ENCODE measurements around the gene FLCN. TPM values are rescaled to one million over a fixed set of nuclear protein-coding genes. Genes with fewer than 3 reads are reported as not detected.
A peak's percentile ranks its signal among the peaks of the same experiment; 100 is the strongest.
"Not testable (repeated sequence)": the region's sequence is repeated elsewhere in the genome, so short reads cannot be mapped to it uniquely, and the experiment has no call there.

The FLCN gene
- polyA plus RNA-seq, 1 donor from 2014 or later, result 2.4 TPM

DNA sequence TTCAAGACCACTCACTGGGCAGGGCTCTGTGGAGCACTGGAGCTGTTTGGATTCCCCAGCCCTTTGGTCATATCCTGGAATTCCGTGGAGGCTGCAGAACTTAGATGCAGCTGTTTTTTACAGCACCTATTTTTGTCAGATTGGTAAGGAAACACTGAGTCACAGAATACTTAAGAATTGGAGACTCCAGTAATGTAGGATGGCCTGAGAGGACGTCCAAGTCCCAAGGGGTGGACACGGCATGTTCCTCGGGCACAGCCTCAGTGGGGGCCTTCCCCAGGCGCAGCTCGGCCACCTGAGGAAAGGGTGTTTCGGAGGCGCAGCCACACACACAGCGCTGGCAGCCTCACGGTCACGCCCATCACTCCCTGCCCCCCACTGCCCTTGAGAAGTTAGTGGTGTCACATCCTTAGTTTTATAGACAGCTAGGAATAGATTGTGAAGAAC is 45.6 kb downstream of the FLCN start:
- H3K27ac Mint-ChIP-seq, result no peak overlapping the region
- no peak overlapping the region for H3K4me3 Mint-ChIP-seq
- no peaks in the 10 kb centered on the region for H3K9me3 Mint-ChIP-seq
- H3K36me3 Mint-ChIP-seq, result no peaks in the 10 kb centered on the region
- H3K27me3 Mint-ChIP-seq, result no peaks in the 10 kb centered on the region
- peaks cover 0 to 24% (median 2%) of the 10 kb centered on the region in 3 donors for H3K4me1 Mint-ChIP-seq

DNA sequence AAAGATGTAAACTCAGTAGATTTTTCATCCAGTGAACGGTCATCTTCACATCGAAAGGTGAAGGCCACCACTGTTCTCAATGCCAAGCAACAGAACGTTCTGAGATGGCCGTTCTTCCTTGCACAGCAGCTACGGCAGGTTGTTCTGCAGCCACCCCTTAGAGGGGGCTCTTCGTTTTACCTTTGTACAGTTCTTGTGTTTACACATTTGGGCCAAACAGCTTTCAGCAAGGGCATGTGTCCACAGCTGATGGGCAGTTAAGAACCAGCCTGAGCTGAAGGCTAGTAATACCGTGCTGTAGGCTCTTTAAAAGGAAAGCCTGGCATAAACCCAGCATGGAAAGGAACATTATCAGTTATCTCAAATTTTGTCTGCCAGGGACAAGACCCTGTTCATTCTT is 46.8 kb downstream of the FLCN start:
- Mint-ChIP-seq H3K4me1 (peaks cover 7 to 32% (median 10%) of the 10 kb centered on the region in 3 donors), H3K27ac (peak overlapping the region in 1 of 3 donors; percentile 75), H3K36me3 (peaks cover 3% of the 10 kb centered on the region), H3K27me3 (no peaks in the 10 kb centered on the region), H3K9me3 (no peaks in the 10 kb centered on the region), H3K4me3 (no peak overlapping the region)

GRCh38 chr17:17189559-17189958 is 47.4 kb downstream of the FLCN start:
- Mint-ChIP-seq H3K36me3 (peaks cover 3% of the 10 kb centered on the region), H3K9me3 (no peaks in the 10 kb centered on the region), H3K27ac (peak overlapping the region in 1 of 3 donors; percentile 67), H3K27me3 (no peaks in the 10 kb centered on the region), H3K4me3 (no peak overlapping the region), H3K4me1 (peaks cover 9 to 38% (median 10%) of the 10 kb centered on the region in 3 donors)

DNA sequence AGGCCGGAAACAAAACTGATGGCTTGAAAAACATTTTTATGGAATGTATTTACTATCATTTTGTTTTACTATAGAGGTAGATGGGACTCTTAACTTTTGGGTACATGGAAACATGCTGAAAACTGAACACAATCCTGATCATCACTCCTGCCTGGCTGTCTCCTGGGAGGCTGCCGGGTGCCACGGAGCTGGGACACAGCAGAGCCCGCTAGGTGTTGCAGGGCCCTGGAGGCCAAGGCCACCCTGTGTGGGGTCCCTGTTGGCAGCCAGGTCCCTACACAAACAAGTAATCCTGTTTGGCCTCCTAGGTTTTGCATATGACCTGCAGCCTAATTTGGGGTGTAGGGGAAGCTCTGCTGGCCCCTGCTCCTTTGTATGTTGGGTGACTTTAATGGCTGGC is 48.4 kb downstream of the FLCN start:
- peaks cover 3% of the 10 kb centered on the region for H3K36me3 Mint-ChIP-seq
- H3K9me3 Mint-ChIP-seq, result no peaks in the 10 kb centered on the region
- peak overlapping the region in 1 of 3 donors; percentile 71 for H3K27ac Mint-ChIP-seq
- no peak overlapping the region for H3K4me3 Mint-ChIP-seq
- H3K4me1 Mint-ChIP-seq, result peaks cover 10 to 43% (median 11%) of the 10 kb centered on the region in 3 donors
- no peaks in the 10 kb centered on the region for H3K27me3 Mint-ChIP-seq

DNA sequence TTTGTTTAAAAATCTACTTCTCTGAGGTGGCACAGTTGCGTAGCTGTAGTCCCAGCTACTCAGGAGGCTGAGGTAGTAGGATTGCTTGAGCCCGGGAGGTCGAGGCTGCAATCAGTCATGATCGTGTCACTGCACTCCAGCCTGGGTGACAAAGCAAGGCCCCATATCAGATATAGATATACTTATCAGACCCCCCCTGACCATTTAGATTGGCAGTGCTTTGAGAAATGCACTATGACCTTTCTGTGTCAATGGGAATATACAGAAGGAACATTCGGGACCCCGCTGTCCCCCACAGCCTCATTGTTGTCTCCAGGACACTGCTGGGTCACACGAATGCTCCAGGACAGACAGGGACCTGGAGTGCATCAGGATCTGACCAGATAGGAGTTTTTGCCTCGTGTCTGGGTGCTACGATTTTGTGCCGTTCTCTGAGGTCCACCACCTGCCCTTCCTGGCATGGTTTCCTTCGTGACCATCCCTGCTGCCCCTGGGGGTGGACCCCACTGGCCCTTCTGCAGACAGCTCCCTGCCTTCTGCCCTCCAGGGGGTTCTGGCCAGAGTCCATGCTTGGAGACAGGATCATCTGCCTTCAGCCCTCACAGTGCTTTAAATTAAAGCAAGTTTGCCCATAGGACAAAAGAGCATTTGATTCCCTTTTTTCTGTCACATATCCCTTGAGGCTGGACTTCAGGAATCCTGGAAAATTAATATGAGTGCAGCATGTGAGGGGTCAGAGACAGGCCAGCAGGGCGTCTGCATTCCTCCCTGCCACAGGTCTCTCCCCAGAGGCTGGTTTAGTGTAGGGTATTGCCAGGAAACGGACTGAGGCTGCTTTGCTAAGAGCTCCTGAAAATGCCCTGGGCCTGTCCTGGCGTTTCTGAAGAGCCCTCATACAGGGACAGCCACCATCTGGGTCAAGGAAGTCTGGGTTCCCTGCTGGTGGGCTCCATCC is 50.1 kb downstream of the FLCN start:
- H3K36me3 Mint-ChIP-seq, result peaks cover 3% of the 10 kb centered on the region
- no peak overlapping the region for H3K4me3 Mint-ChIP-seq
- no peaks in the 10 kb centered on the region for H3K27me3 Mint-ChIP-seq
- no peaks in the 10 kb centered on the region for H3K9me3 Mint-ChIP-seq
- peak overlapping the region; percentile 14 to 78 (median 31) for H3K27ac Mint-ChIP-seq
- H3K4me1 Mint-ChIP-seq, result peaks cover 16 to 51% (median 17%) of the 10 kb centered on the region in 3 donors

- H3K27ac Mint-ChIP-seq, result peak overlapping the region in 2 of 3 donors; percentile 14 to 86
- no peaks in the 10 kb centered on the region for H3K27me3 Mint-ChIP-seq
- no peaks in the 10 kb centered on the region for H3K9me3 Mint-ChIP-seq
- peaks cover 3% of the 10 kb centered on the region for H3K36me3 Mint-ChIP-seq
- peak overlapping the region in 1 of 4 donors; percentile 24 for H3K4me3 Mint-ChIP-seq
- peaks cover 22 to 58% (median 24%) of the 10 kb centered on the region in 3 donors for H3K4me1 Mint-ChIP-seq
These were observed 50.9 kb downstream of the FLCN start for GRCh38 chr17:17186051-17186450.

DNA sequence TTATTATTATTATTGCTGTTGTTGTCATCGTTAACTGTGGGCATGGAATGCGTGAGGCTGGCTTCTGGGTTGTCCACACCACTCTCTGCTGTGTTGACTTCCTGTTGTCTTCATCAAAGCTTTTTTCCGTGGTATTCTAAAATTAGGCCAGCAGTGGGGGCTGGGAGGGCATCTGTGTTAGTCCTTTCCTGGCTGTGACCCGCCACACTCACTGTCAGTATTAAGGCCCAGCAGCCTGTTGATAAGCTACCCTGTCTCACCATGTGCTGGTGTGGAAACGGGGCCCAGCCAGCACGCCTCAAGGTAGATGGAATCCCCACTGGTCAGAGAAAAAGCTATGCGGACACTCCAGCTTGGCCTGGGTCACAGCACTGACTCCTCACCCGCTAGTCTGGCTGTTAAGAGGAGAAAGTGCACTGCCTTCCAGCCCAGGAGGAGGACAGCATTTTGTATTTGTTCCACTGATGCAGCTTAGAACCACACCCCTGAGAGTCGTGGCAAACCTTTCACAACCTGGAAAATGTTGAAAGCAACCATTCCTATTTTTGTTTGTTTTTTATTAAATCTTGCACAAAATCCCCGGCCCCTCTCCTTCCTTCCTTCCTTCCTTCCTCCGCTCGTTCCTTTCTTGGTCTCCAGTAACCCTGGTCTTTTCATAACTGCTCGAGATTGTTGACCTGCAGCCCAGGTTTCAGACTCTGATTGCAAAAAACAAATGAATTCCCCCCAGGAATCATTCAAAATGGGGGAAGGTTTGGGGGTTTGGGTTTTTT is 51.8 kb downstream of the FLCN start:
- peaks cover 24 to 64% (median 27%) of the 10 kb centered on the region in 3 donors for H3K4me1 Mint-ChIP-seq
- H3K36me3 Mint-ChIP-seq, H3K27me3 Mint-ChIP-seq: not testable (repeated sequence)

DNA sequence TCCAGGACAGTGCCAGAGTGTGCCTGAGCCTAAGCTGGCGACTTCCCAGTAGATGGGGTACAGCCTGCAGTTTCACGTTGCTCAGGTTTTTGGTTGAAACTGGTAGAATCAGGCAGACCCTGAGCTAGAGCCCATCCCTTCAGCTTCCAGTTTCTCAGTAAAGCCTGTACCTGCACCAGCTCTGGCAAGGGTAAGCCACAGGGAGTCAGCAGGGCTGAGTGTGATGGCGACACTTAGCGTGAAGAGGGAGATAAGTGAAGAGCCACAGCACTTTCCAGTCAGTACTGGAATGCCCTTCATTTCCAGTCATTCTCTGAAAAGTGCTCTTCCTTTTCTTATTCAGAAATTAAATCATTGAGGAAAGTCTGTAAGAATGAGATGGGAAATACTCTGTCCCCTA is 53.2 kb downstream of the FLCN start:
- Mint-ChIP-seq H3K27me3 (no peaks in the 10 kb centered on the region), H3K4me3 (peak overlapping the region in 2 of 4 donors; percentile 70 to 82), H3K4me1 (peaks cover 32 to 67% (median 34%) of the 10 kb centered on the region in 3 donors), H3K27ac (peak overlapping the region in 1 of 3 donors; percentile 78), H3K36me3 (peaks cover 12% of the 10 kb centered on the region), H3K9me3 (no peaks in the 10 kb centered on the region)

More for the DNA sequence above, 51.8 kb downstream of the FLCN start:
- Mint-ChIP-seq H3K4me3 (peak overlapping the region in 2 of 4 donors; percentile 12 to 81), H3K27ac (peak overlapping the region in 2 of 3 donors; percentile 47 to 86)
- not testable (repeated sequence) for H3K9me3 Mint-ChIP-seq

DNA sequence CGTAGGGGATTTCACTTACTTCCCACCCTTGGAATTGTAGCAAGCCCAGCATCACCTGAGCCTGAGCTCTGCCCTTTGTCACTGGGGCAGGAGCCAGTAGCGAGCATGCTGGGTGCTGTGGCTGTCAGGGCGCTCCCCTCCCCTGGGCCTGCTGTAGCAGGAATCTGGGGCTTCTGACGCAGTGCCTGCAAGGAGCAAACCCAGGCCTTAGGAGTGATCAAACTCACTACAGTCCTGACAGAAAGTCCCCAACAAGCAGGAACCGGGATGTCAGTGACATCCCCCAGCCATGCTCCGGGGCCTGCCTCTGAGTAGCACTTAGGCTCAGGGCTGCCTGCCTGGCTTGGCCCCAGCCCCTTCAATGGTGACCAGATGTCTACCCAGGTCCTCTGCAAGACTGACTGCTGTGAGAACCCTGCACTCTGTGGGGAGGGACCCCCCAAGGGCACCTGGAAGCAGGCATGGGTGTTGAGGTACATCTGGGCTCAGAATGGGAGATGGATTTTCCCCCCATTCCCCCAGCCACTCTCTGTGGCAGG is 54.3 kb downstream of the FLCN start:
- peak overlapping the region in 2 of 4 donors; percentile 58 to 88 for H3K4me3 Mint-ChIP-seq
- peaks cover 15% of the 10 kb centered on the region for H3K36me3 Mint-ChIP-seq
- H3K4me1 Mint-ChIP-seq, result peaks cover 32 to 66% (median 39%) of the 10 kb centered on the region in 3 donors
- H3K9me3 Mint-ChIP-seq, result no peaks in the 10 kb centered on the region
- peak overlapping the region; percentile 57 to 74 (median 71) for H3K27ac Mint-ChIP-seq
- no peaks in the 10 kb centered on the region for H3K27me3 Mint-ChIP-seq

DNA sequence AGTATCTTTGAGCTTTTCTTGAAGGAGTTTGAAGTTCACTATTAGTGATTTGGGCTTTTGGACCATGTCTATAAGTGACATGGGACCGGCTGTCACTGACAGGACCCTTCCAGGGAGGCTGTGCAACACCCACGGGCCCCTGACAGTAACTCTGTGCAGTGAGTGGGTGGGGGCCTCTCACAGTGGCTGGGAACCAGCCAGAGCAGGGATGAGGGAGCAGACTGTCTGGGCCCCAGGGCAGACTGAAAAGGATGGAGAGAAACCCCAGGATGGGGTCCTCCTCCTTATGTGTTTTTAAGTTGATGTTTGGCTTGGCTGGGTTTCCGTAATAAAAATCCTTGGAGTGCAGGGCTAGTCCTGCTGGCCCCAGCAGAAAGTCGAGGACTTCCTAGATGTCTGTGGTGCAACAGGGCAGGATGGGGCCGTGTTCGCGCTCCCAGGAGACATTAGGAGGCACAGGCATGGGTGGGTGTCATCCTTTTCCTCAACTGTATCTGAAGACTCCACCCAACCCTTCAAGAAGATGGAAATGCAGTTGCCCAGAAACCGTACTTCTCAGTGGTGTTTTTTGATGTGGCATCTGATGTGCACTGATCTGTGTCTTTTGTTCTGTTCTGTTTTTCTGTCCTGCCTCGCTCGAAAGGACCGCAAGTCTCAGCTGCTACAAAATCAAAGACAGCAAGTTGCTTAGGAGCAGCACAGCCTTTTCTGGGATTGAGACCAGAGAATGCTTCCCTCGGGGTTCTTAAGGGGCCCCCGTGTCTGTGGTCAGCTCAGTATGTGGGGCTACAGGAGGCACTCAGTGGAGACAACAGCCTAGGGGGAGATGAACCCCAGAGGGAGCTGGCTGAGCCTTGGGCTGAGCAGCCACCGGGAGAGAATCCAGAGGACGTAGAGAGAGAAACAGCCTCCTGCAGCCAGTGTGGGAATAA is 55.0 kb downstream of the FLCN start:
- Mint-ChIP-seq H3K27ac (peak overlapping the region; percentile 71 to 90 (median 74)), H3K4me3 (peak overlapping the region; percentile 50 to 92 (median 73)), H3K27me3 (no peaks in the 10 kb centered on the region), H3K36me3 (peaks cover 15% of the 10 kb centered on the region), H3K4me1 (peaks cover 32 to 68% (median 39%) of the 10 kb centered on the region in 3 donors), H3K9me3 (no peaks in the 10 kb centered on the region)

DNA sequence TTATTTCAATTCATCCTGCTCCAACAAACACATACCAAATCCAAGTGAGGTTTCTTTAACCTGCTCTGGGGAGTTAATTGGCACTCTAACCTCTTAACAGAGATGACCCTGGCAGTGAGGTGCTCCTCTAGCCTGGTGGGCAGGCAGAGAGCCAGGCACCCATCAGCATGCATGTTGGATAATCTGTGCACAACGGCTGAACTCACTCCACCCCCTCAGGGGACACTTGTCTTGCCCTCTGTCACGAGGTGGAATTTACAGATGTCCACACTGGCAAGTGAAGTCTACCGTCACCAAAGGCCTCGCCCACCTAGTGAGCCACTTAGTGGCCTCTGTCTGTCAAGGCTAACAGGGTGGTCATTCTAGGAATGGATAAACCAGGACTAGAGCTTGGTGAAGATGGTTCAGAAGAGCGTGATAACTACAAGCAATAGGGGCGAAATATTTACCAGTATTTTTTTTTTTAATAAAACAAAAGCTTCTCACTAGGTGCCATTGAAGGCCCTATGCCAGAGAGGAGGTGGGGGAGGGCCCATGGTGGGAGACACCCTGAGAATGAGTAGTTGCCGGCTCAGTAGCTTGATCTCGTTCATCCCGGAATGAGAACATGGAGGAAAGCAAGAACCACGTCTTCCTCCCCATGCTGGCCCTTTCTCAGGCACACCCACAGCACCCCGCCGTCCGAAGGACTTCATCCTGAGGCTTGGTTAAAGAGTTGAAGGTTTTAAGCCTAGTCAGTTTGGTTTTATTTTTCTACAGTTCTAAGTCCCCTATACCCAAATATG is 56.0 kb downstream of the FLCN start:
- Mint-ChIP-seq H3K9me3 (no peaks in the 10 kb centered on the region), H3K36me3 (peaks cover 18% of the 10 kb centered on the region), H3K4me3 (peak overlapping the region in 1 of 4 donors; percentile 92), H3K4me1 (peaks cover 37 to 69% (median 41%) of the 10 kb centered on the region in 3 donors), H3K27me3 (no peaks in the 10 kb centered on the region), H3K27ac (peak overlapping the region in 2 of 3 donors; percentile 71 to 91)

DNA sequence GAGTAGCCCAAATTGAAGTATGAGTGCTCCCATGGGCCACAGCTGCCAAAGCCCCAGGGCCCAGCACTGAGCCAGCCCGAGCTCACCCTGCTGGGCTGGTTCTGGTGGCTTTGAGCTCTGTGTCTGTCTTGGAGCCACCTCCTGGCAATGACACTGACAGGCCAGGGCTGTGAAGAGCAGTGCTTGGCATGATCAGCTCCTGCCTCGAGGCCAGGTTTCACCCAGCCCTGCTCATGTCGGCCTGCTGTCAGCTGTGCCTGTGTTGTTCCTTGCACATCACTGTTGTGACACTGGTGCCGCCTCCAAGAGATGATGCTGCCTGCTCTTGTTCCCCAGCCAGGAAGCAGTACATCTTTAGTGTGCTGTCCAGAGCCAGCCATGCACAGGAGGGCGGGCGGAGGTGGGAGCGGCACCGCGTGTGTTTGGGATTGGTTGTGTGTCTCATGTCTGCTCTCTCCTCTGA is 56.8 kb downstream of the FLCN start:
- Mint-ChIP-seq H3K36me3 (peaks cover 16% of the 10 kb centered on the region), H3K4me3 (peak overlapping the region in 1 of 4 donors; percentile 5), H3K27ac (peak overlapping the region in 2 of 3 donors; percentile 59 to 95), H3K27me3 (no peaks in the 10 kb centered on the region), H3K9me3 (no peaks in the 10 kb centered on the region), H3K4me1 (peaks cover 33 to 68% (median 42%) of the 10 kb centered on the region in 3 donors)

GRCh38 chr17:17179371-17179827 is 57.6 kb downstream of the FLCN start:
- Mint-ChIP-seq H3K27me3 (no peaks in the 10 kb centered on the region), H3K4me3 (peak overlapping the region in 2 of 4 donors; percentile 7 to 30), H3K4me1 (peaks cover 30 to 66% (median 46%) of the 10 kb centered on the region in 3 donors), H3K36me3 (peaks cover 16% of the 10 kb centered on the region), H3K9me3 (no peaks in the 10 kb centered on the region), H3K27ac (peak overlapping the region; percentile 59 to 95 (median 91))

Data from IgD-negative memory B cell (primary cell).